HG03520 (cell line): Measurements from ENCODE around the gene ZNRF1.
"Not testable (repeated sequence)": the region's sequence is repeated elsewhere in the genome, so short reads cannot be mapped to it uniquely, and the experiment has no call there.

ENCODE experiments used
- ATAC-seq: cut with Tn5 transposase; IDR thresholded peaks from one replicate; pipeline ENCODE4 v1.9.1; 2021; ENCODE audit warnings: mild to moderate bottlenecking, moderate library complexity; ENCODE audit not compliant: unreplicated experiment

Gene ZNRF1

GRCh38 chr16:75026239-75026891 is 27.5 kb downstream of the ZNRF1 start:
- not testable (repeated sequence) for ATAC-seq

GRCh38 chr16:75026892-75027391 is 28.1 kb downstream of the ZNRF1 start:
- ATAC-seq: no peak

- no peak for ATAC-seq
Measured at GRCh38 chr16:75027520-75028300, 28.9 kb downstream of the ZNRF1 start.

- no peak for ATAC-seq
Measured at GRCh38 chr16:75028544-75029135, 29.8 kb downstream of the ZNRF1 start.

- ATAC-seq: no peak
Measured at GRCh38 chr16:75029854-75030253, 31.0 kb downstream of the ZNRF1 start.

- ATAC-seq: no peak
Measured at GRCh38 chr16:75032655-75033054, 33.8 kb downstream of the ZNRF1 start.

- no peak for ATAC-seq
Measured at GRCh38 chr16:75035410-75035968, 36.7 kb downstream of the ZNRF1 start.

GRCh38 chr16:75038036-75038858 is 39.4 kb downstream of the ZNRF1 start:
- no peak for ATAC-seq

GRCh38 chr16:75039941-75040340 is 41.1 kb downstream of the ZNRF1 start:
- no peak for ATAC-seq

GRCh38 chr16:75042426-75043174 is 43.8 kb downstream of the ZNRF1 start:
- no peak for ATAC-seq

- ATAC-seq: no peak
Measured at GRCh38 chr16:75043175-75043895, 44.5 kb downstream of the ZNRF1 start.

- ATAC-seq: no peak
Measured at GRCh38 chr16:75044800-75045361, 46.1 kb downstream of the ZNRF1 start.

- ATAC-seq: no peak
Measured at GRCh38 chr16:75045424-75045823, 46.6 kb downstream of the ZNRF1 start.

GRCh38 chr16:75048054-75048453 is 49.2 kb downstream of the ZNRF1 start:
- no peak for ATAC-seq

GRCh38 chr16:75048530-75048929 is 49.7 kb downstream of the ZNRF1 start:
- no peak for ATAC-seq

GRCh38 chr16:75052481-75053202 is 53.8 kb downstream of the ZNRF1 start:
- no peak for ATAC-seq

GRCh38 chr16:75053791-75054555 is 55.1 kb downstream of the ZNRF1 start:
- ATAC-seq: no peak

- ATAC-seq: no peak
Measured at GRCh38 chr16:75054556-75054947, 55.7 kb downstream of the ZNRF1 start.
